Neural progenitor cell (in vitro differentiated cells): ENCODE measurements around the gene LIG1.

Source experiments
- EZH2 ChIP-seq: fragments of 200-600 bp; sonication (generic); IDR thresholded peaks from 2 replicates; pipeline ENCODE4 v1.6.1; 2017; ENCODE audit warnings: antibody characterized with exemption, mild to moderate bottlenecking, moderate library complexity
- TF ChIP-seq, protein P1 (sequence below): fragments of 200-600 bp; sonication (generic); IDR thresholded peaks from 2 replicates; pipeline ENCODE4 v1.5.1; 2017; ENCODE audit warnings: antibody characterized with exemption, mild to moderate bottlenecking

DNA sequence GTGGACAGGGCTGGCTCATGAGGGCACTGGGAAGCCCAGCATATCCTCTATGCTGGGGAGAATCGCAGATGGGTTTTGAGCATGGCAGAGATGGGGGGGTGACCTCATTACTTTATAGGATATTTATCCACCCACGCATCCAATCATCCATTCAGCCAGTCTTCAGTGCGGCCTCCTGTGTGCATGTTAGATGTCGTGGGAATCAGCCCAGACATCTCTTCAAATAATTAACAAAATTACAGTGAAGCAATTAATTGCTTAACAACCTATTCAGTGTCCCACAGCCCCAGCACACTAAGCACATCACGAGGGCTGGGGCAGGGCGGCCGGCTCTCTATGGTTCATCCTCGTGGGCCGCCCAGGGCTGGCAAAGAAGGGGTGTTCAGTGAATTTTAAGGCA, 21.6 kb downstream of the LIG1 start:
- TF ChIP-seq, protein P1, sequence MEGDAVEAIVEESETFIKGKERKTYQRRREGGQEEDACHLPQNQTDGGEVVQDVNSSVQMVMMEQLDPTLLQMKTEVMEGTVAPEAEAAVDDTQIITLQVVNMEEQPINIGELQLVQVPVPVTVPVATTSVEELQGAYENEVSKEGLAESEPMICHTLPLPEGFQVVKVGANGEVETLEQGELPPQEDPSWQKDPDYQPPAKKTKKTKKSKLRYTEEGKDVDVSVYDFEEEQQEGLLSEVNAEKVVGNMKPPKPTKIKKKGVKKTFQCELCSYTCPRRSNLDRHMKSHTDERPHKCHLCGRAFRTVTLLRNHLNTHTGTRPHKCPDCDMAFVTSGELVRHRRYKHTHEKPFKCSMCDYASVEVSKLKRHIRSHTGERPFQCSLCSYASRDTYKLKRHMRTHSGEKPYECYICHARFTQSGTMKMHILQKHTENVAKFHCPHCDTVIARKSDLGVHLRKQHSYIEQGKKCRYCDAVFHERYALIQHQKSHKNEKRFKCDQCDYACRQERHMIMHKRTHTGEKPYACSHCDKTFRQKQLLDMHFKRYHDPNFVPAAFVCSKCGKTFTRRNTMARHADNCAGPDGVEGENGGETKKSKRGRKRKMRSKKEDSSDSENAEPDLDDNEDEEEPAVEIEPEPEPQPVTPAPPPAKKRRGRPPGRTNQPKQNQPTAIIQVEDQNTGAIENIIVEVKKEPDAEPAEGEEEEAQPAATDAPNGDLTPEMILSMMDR = no peak
- no peak for TF ChIP-seq EZH2
